CD14-positive monocyte (primary cell): ENCODE data around the gene RLN3. TPM values are rescaled to one million over a fixed set of nuclear protein-coding genes. Genes with fewer than 3 reads are reported as not detected.

Source experiments
- DNase-seq, 3 donors: peaks; one replicate each; pipeline ENCODE4 v3.0.0-alpha.2; 2011 to 2022
- H2AFZ ChIP-seq: 2 replicates; pipeline ENCODE4 v1.6.0; 2012; ENCODE audit warnings: mild to moderate bottlenecking, low read depth, low read length, inconsistent platforms; ENCODE audit not compliant: insufficient read depth, poor library complexity, severe bottlenecking
- H3K27ac ChIP-seq, 2 donors: 1 replicate in 1 of 2; 2 replicates in 1 of 2; pipeline ENCODE4 v1.5.1; 2012 to 2013; ENCODE audit warnings: low read length in 2 of 2, control low read depth in 1 of 2, inconsistent platforms in 1 of 2, low read depth in 1 of 2, mild to moderate bottlenecking in 1 of 2
- H3K27me3 ChIP-seq, 2 donors: one replicate each; pipeline versions ENCODE4 v1.6.0 to v1.6.1; 2011 to 2013; ENCODE audit warnings: low read length in 2 of 2; ENCODE audit not compliant: control insufficient read depth in 2 of 2, insufficient read depth in 2 of 2
- H3K36me3 ChIP-seq, 2 donors: replicated peaks in 1 of 2; 1 replicate in 1 of 2; 2 replicates in 1 of 2; pipeline versions ENCODE4 v1.5.1 to v1.6.1; 2012 to 2013; ENCODE audit warnings: low read length in 2 of 2, control low read depth in 1 of 2, inconsistent platforms in 1 of 2, mild to moderate bottlenecking in 1 of 2; ENCODE audit not compliant: insufficient read depth in 2 of 2, control insufficient read depth in 1 of 2
- H3K4me1 ChIP-seq, 2 donors: 1 replicate in 1 of 2; 2 replicates in 1 of 2; pipeline versions ENCODE4 v1.5.1 to v1.6.1; 2012 to 2013; ENCODE audit warnings: low read length in 2 of 2, control low read depth in 1 of 2, inconsistent platforms in 1 of 2, mild to moderate bottlenecking in 1 of 2, moderate library complexity in 1 of 2; ENCODE audit not compliant: insufficient read depth in 2 of 2, control insufficient read depth in 1 of 2
- H3K4me2 ChIP-seq: replicated peaks from 2 replicates; pipeline ENCODE3; 2012; ENCODE audit warnings: low read length, moderate library complexity, mild to moderate bottlenecking; ENCODE audit not compliant: poor library complexity, severe bottlenecking; ENCODE audit errors: extremely low read depth
- H3K4me3 ChIP-seq, 3 experiments: fragments of 200-600 bp in 1 of 3; sonication (generic) in 1 of 3; replicated peaks in 1 of 3; 1 replicate in 2 of 3; 2 replicates in 1 of 3; pipeline ENCODE4 v1.5.1; 2011 to 2013; ENCODE audit warnings: low read length in 3 of 3, mild to moderate bottlenecking in 3 of 3, control low read depth in 2 of 3, low read depth in 2 of 3, inconsistent platforms in 1 of 3, moderate library complexity in 1 of 3
- H3K79me2 ChIP-seq: 2 replicates; pipeline ENCODE4 v1.6.0; 2012; ENCODE audit warnings: mild to moderate bottlenecking, control low read depth, inconsistent platforms, low read length, moderate library complexity; ENCODE audit not compliant: insufficient read depth
- H3K9ac ChIP-seq: 2 replicates; pipeline ENCODE4 v1.6.0; 2017; ENCODE audit warnings: low read length, mild to moderate bottlenecking; ENCODE audit not compliant: insufficient read depth, poor library complexity, severe bottlenecking
- H3K9me3 ChIP-seq, 2 donors: replicated peaks in 1 of 2; 1 replicate in 1 of 2; 2 replicates in 1 of 2; pipeline versions ENCODE4 v1.5.1 to v1.6.1; 2012 to 2013; ENCODE audit warnings: low read length in 2 of 2, control low read depth in 1 of 2; ENCODE audit not compliant: control insufficient read depth in 1 of 2, insufficient read depth in 1 of 2
- H4K20me1 ChIP-seq: 2 replicates; pipeline ENCODE4 v1.6.0; 2012; ENCODE audit warnings: mild to moderate bottlenecking, low read length, control low read depth, moderate library complexity; ENCODE audit not compliant: insufficient read depth
- H3K27ac Mint-ChIP-seq, 7 donors: one replicate each; pipeline ENCODE4 v1.8.0; 2020; ENCODE audit warnings: mild to moderate bottlenecking in 7 of 7, mixed read lengths in 7 of 7, moderate library complexity in 6 of 7, inconsistent platforms in 2 of 7
- H3K27me3 Mint-ChIP-seq, 3 donors: one replicate each; pipeline ENCODE4 v1.8.0; 2021 to 2022; ENCODE audit warnings: low read depth in 3 of 3, mild to moderate bottlenecking in 3 of 3, mixed read lengths in 3 of 3, moderate library complexity in 3 of 3, inconsistent platforms in 1 of 3
- H3K36me3 Mint-ChIP-seq, 2 donors: one replicate each; pipeline ENCODE4 v1.8.0; 2020; ENCODE audit warnings: mixed read lengths in 2 of 2, inconsistent platforms in 1 of 2, mild to moderate bottlenecking in 1 of 2
- H3K4me1 Mint-ChIP-seq: one replicate; pipeline ENCODE4 v1.8.0; 2020; ENCODE audit warnings: mild to moderate bottlenecking, mixed read lengths
- H3K4me3 Mint-ChIP-seq, 2 donors: one replicate each; pipeline ENCODE4 v1.8.0; 2020; ENCODE audit warnings: mild to moderate bottlenecking in 2 of 2, mixed read lengths in 2 of 2, moderate library complexity in 1 of 2
- H3K9me3 Mint-ChIP-seq, 7 donors: one replicate each; pipeline ENCODE4 v1.8.0; 2020 to 2022; ENCODE audit warnings: mixed read lengths in 7 of 7, mild to moderate bottlenecking in 6 of 7, moderate library complexity in 6 of 7, inconsistent platforms in 2 of 7
- CTCF ChIP-seq: fragments of 200-600 bp; IDR thresholded peaks from one replicate; pipeline ENCODE4 v1.8.0; 2022; ENCODE audit warnings: antibody characterized with exemption, mild to moderate bottlenecking
- WGBS: methylation state at CpG from one replicate; pipeline ENCODE4 v1.1.5; 2013; ENCODE audit warnings: missing lambda C conversion rate; ENCODE audit not compliant: insufficient coverage; 5-methylcytosine and 5-hydroxymethylcytosine counted together
- intact Hi-C, 2 donors: fragments of 100-400 bp; cut with micrococcal nuclease; formaldehyde crosslinking; loops; one replicate each; pipeline versions ENCODE4 v1.15.0 to v1.15.1; 2023
- polyA plus RNA-seq, 3 donors: library from polyadenylated mRNA; depleted of rRNA in 1 of 3; unstranded in 2 of 3; stranded (reverse) in 1 of 3; fragments of 300-500 nt in 2 of 3; fragments of >200 nt in 1 of 3; fragmentation: Illumina TruSeq in 2 of 3; gene quantifications; 1 replicate in 2 of 3; 2 replicates in 1 of 3; pipeline ENCODE4 v1.2.3, GENCODE V29; 2012 to 2021

Gene RLN3
- polyA plus RNA-seq, 3 donors = not detected

GRCh38 chr19:13982773-13983172 lies 45.2 kb upstream of the RLN3 start:
- no peak overlapping the region for H3K27ac ChIP-seq
- H3K4me1 ChIP-seq = peaks cover 62 to 78% of the 10 kb centered on the region in 2 donors
- no peaks in the 10 kb centered on the region for H3K27me3 ChIP-seq
- H3K9me3 Mint-ChIP-seq = no peaks in the 10 kb centered on the region
- no peaks in the 10 kb centered on the region for H3K9me3 ChIP-seq
- no peak for DNase-seq
- H3K4me3 Mint-ChIP-seq = no peak overlapping the region
- H3K79me2 ChIP-seq = peaks cover 4% of the 10 kb centered on the region
- H3K36me3 Mint-ChIP-seq = peaks cover 21 to 32% of the 10 kb centered on the region in 2 donors
- TF ChIP-seq CTCF = no peak
- no peak overlapping the region for H3K9ac ChIP-seq
- peak overlapping the region in 1 of 7 donors; percentile 42 for H3K27ac Mint-ChIP-seq
- H3K4me1 Mint-ChIP-seq = peaks cover 63% of the 10 kb centered on the region
- H4K20me1 ChIP-seq = no peaks in the 10 kb centered on the region
- H3K27me3 Mint-ChIP-seq = peaks cover 0 to 3% (median 1%) of the 10 kb centered on the region in 3 donors
- 99% methylated on average over 8 of the region's 9 CpGs for WGBS
- intact Hi-C loops = no loop called here
- H3K4me3 ChIP-seq = no peak overlapping the region
- H3K4me2 ChIP-seq = no peak overlapping the region
- H3K36me3 ChIP-seq = peaks cover 3 to 25% of the 10 kb centered on the region in 2 donors
- H2AFZ ChIP-seq = no peak overlapping the region

- no peak for TF ChIP-seq CTCF
- no peak for DNase-seq
- no peaks in the 10 kb centered on the region for H3K9me3 ChIP-seq
- no peaks in the 10 kb centered on the region for H3K27me3 ChIP-seq
- peaks cover 62 to 78% of the 10 kb centered on the region in 2 donors for H3K4me1 ChIP-seq
- no peaks in the 10 kb centered on the region for H3K9me3 Mint-ChIP-seq
- no peak overlapping the region for H2AFZ ChIP-seq
- 83% methylated on average over 15 of the region's 21 CpGs for WGBS
- H3K79me2 ChIP-seq = peaks cover 4% of the 10 kb centered on the region
- no peak overlapping the region for H3K9ac ChIP-seq
- intact Hi-C loops = no loop called here
- peaks cover 64% of the 10 kb centered on the region for H3K4me1 Mint-ChIP-seq
- H3K36me3 Mint-ChIP-seq = peaks cover 21 to 38% of the 10 kb centered on the region in 2 donors
- H3K4me3 ChIP-seq = no peak overlapping the region
- H3K27me3 Mint-ChIP-seq = peaks cover 0 to 3% (median 1%) of the 10 kb centered on the region in 3 donors
- no peak overlapping the region for H3K4me2 ChIP-seq
- no peak overlapping the region for H3K27ac ChIP-seq
- H4K20me1 ChIP-seq = no peaks in the 10 kb centered on the region
- H3K4me3 Mint-ChIP-seq = no peak overlapping the region
- no peak overlapping the region for H3K27ac Mint-ChIP-seq
- peaks cover 4 to 25% of the 10 kb centered on the region in 2 donors for H3K36me3 ChIP-seq
These were observed 44.6 kb upstream of the RLN3 start for GRCh38 chr19:13983213-13983889.
